Measurements from ENCODE around the gene NFIX.

The NFIX gene

DNA sequence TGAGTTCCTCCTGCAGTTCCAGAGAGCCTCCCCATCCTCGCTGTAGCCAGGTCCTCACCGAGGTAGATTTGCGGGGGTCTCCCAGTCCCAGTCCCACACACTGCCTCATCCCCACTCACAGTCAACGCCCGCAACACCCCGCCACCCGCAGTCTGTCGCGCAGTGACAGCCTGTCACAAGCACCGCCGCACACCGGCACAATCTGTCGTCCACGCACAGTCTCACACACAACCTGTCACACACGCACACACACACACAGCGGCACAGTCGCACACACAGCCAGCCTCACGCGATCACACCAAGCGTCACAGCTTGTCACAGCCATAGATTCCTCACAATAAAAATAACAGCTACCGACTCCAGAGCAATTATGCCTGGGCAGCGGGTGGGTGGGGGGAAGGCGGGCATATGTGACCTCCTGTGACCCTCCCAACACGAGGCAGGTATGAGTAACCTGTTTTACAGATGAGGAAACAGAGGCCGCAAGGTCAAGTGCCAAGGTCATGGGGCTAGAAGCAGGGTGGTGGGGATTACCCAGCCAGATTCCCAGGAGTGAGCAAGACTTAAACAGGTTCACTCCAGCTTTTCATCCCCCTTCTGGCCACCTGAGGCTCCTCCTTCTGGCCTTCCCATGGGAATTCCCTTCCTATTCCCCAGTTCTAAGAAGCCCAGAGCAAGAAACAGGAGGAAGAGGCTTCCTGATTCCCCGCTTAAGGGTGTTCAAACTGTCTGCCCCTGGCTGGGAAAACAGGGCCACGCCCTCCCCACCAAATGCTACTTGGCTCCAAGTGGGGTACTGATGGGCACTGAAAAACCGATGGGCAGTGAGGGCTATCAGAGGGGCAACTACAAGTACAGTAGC lies 13.9 kb downstream of the NFIX start:
- DNase-seq: no peak

GRCh38 chr19:13010038-13010991 lies 15.0 kb downstream of the NFIX start:
- no peak for DNase-seq

DNA sequence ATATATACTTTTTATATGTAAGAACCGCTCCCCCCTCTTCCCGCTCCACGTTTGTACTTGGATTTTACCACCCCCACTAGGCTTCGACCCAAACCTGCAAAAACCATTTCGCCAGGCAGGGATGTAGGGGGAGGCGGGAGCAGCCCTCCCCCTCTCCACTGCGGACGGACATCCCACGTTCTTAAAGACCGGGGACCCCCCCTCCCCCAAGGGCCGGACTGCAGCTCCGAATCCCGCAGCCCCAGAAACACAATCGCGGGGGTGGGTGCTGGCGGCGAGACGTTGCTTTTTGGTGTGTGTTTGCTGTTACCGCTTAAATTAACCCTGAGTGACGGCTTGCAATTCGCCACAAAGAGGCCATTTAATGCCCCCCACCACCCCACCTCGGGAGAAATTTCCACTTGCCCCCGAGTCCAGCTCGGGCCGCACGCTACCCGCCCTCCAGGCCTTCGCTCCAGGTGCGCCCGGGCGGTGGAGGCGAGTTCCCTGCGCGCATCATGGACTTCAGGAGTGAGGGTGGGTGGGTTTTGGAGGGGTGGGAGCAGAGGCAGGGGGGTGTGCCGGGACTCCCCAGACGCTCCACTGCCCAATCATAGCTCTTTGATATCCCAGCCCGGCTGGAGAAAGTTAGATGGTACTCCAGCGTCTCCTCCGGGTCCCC lies 15.8 kb downstream of the NFIX start:
- DNase-seq: peak in 1 of 14 donors; percentile 60

DNA sequence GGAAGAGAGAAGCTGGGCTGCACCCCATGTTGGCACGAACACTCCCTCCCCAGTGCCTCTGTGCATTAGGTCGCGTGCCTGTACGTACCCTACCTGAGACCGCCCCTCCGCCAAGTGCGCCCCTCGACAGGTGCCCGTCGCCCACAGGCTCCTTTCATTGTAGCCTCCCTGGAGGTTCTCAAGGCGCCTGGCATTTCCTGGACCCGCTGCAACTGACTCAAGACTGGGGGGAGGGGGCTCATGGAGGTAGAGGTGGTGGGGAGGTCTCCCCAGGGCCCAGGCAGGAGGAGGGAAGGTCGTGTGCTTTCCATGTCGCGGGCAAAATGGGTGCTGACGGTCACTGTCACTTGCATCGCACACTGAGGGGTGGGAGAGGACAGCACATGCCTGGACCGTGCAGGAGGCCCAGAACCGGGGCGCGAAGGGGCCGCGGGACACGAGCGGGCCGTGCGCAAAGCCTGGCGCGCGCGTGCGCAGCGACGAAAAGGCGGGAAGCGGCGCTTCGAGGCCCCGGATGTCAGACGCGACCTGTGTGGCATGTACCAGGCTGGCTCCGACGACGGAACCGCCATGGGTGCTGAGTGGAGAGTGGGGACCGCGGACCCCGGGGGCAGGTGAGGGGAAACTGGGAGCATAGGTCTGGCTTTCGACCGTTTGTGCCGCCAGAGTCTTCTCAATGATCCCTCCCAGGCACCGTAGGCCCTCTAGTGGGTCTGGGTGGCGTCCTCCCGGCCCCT lies 16.5 kb downstream of the NFIX start:
- DNase-seq: no peak

- no peak for DNase-seq
These were observed 17.1 kb downstream of the NFIX start for GRCh38 chr19:13012390-13012689.

- peak in 4 of 14 donors; percentile 31 to 74 (median 40) for DNase-seq
These were observed 17.7 kb downstream of the NFIX start for GRCh38 chr19:13012690-13013608.

GRCh38 chr19:13013649-13014048 lies 18.4 kb downstream of the NFIX start:
- DNase-seq: no peak

GRCh38 chr19:13014101-13014920 lies 19.0 kb downstream of the NFIX start:
- DNase-seq: peak in 9 of 14 donors; percentile 24 to 86 (median 63)

DNA sequence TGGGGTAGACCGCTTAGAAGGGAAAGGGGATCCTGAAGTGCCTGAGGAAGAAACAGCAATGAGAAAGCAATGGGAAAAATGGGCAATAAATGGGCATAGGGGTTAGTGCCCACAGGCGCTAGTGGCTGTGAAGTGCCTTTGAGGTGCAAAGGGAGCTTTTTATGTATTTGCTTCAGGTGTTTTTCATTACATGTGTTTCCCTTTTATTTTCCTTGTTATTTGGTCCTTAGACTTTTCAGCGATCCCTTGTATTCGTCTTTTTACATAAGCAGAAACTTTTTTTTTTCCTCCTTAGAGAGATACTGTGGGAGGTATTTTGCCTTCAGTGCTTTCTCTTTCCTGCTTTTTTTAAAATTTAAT lies 19.6 kb downstream of the NFIX start:
- DNase-seq: no peak

GRCh38 chr19:13015361-13016223 lies 20.3 kb downstream of the NFIX start:
- DNase-seq: no peak

- DNase-seq: no peak
These were observed 21.0 kb downstream of the NFIX start for GRCh38 chr19:13016245-13016627.

- peak in 2 of 14 donors; percentile 16 to 37 for DNase-seq
These were observed 21.5 kb downstream of the NFIX start for GRCh38 chr19:13016628-13017305.

- peak in 4 of 14 donors; percentile 15 to 71 (median 67) for DNase-seq
These were observed 22.2 kb downstream of the NFIX start for GRCh38 chr19:13017306-13018034.

DNA sequence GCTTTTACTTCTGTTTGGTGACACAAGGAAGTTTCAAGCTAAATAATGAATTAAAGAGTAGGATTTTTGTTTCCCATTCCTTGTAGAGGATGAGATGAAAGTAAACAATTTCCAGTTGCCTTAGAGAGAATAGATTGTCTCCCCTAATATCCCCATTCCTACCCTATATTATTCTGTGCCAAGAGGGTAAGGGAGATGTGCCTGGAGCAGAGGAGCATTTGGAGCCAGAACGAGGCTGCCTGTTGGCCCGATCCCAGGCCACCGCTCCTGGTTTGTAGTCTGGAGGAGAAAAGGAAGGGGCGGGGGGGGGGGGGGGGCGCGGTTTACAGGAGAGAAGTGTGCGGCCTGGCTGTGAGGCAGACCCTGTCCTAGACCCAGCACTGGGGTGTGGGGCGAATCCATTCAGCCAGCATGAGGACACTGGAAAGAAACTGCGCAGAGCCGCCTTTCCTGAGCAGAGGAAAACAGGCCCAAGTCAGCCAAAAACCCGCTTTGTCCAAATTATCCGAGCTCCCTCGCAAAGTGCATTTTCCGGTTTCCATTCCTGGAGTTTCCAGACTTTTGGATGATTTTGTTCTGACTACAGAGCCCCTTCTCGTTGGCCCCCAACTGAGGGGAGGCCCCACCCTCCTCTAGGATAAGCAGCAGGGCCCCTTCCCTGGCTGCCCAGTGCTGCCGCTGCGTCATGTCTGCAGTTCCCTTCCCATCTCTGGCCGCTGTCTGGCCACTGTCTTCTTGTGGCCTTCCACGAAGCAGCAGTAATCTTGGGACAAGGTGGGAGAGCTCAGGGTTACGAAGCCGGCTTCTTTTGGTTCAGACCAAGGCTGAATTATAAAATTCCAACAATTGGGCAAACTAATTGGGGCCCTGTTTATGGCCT lies 23.0 kb downstream of the NFIX start:
- DNase-seq: peak in 9 of 14 donors; percentile 29 to 79 (median 54)

DNA sequence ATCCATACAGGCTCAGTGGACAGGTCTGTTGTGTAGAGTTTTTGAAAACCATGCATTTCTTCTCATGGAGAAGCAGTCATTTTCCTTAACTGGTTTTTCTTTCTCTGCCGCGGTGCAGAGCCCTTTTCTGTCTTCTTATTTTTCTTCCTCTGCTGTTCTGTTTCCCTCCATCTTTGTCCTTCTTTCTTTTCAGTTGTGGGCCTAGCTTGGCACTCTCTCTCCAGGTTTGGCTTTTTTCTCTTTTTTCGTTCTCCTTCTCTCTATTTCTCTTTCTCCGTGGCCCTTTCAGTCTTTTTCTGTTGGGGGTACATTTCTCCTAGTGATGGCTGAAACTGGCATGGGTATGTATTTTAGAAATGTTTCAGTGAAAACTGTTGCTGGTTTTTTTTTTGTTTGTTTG lies 24.1 kb downstream of the NFIX start:
- no peak for DNase-seq

GRCh38 chr19:13020002-13020414 lies 24.7 kb downstream of the NFIX start:
- no peak for DNase-seq

Data from C1 segment of cervical spinal cord (tissue), 14 donors.